Stomach (tissue), 4 donors: ENCODE results near the gene MAN2B1.

ENCODE experiments used
- CTCF ChIP-seq, 7 experiments: fragments of 450-650 bp in 4 of 7; fragments of 200-600 bp in 3 of 7; sonication (generic) in 3 of 7; IDR thresholded peaks; one replicate each; pipeline ENCODE4 v1.5.1; 2016 to 2019; ENCODE audit warnings: antibody characterized with exemption in 7 of 7, control low read depth in 2 of 7, mild to moderate bottlenecking in 1 of 7
- POLR2A ChIP-seq, 4 donors: fragments of 450-650 bp; IDR thresholded peaks; one replicate each; pipeline ENCODE4 v1.6.1; 2016; ENCODE audit warnings: antibody characterized with exemption in 4 of 4, control low read depth in 2 of 4, mild to moderate bottlenecking in 1 of 4, moderate library complexity in 1 of 4
- POLR2AphosphoS5 ChIP-seq, 3 donors: sonication (generic); formaldehyde crosslinking; IDR thresholded peaks; one replicate each; pipeline ENCODE4 v1.6.1; 2016; ENCODE audit warnings: antibody characterized with exemption in 3 of 3

- TF ChIP-seq CTCF (IDR thresholded peaks at IDR 0.05): no peak
- no peak for TF ChIP-seq POLR2A (IDR thresholded peaks at IDR 0.05)
- no peak for TF ChIP-seq POLR2AphosphoS5 (IDR thresholded peaks at IDR 0.05)
Measured at GRCh38 chr19:12668932-12669269, 2.4 kb upstream of the MAN2B1 start.
